ENCODE measurements around the gene HARBI1.

DNA sequence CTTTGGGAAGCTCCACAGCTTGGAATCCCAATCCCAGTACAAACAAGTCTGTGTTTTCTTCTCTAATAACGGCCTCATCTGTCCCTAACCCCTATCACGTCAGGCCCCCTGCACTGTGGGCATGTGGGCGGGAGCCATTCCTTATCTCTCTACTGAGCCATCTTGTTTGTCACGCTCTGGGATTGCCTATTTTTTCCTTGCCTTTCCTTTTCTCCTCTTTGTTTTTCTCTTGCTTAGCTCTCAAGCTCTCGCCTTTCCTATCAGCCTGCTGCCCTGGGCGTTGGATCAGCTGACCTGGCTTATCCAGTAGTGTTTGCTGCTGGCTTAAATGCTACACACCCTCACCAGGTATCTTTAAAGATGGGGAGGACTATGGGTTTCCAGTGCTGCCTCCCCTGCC, 47.6 kb upstream of the HARBI1 start:
- TF ChIP-seq, protein P1, sequence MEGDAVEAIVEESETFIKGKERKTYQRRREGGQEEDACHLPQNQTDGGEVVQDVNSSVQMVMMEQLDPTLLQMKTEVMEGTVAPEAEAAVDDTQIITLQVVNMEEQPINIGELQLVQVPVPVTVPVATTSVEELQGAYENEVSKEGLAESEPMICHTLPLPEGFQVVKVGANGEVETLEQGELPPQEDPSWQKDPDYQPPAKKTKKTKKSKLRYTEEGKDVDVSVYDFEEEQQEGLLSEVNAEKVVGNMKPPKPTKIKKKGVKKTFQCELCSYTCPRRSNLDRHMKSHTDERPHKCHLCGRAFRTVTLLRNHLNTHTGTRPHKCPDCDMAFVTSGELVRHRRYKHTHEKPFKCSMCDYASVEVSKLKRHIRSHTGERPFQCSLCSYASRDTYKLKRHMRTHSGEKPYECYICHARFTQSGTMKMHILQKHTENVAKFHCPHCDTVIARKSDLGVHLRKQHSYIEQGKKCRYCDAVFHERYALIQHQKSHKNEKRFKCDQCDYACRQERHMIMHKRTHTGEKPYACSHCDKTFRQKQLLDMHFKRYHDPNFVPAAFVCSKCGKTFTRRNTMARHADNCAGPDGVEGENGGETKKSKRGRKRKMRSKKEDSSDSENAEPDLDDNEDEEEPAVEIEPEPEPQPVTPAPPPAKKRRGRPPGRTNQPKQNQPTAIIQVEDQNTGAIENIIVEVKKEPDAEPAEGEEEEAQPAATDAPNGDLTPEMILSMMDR (conservative IDR thresholded peaks at IDR 0.05 in 1 of 2, IDR thresholded peaks at IDR 0.05 in 1 of 2; ENCODE audit: low read depth in 1 of 2, low read length in 2 of 2) = no peak
- TF ChIP-seq EZH2 (IDR thresholded peaks at IDR 0.05; ENCODE audit: low read length, missing control alignments) = no peak
